ENCODE results near the gene TRPV6.

The TRPV6 gene

GRCh38 chr7:142871260-142872105, 14.1 kb downstream of the TRPV6 start:
- H3K36me3 Mint-ChIP-seq (ENCODE audit: low read depth): no peaks in the 10 kb centered on the region
- no peak overlapping the region for H3K4me3 Mint-ChIP-seq
- no peaks in the 10 kb centered on the region for H3K4me1 Mint-ChIP-seq (ENCODE audit: low read depth)
- H3K27ac Mint-ChIP-seq: no peak overlapping the region
- H3K9me3 Mint-ChIP-seq: no peaks in the 10 kb centered on the region
- no peaks in the 10 kb centered on the region for H3K27me3 Mint-ChIP-seq (ENCODE audit: low read depth)

GRCh38 chr7:142870566-142871259, 14.8 kb downstream of the TRPV6 start:
- H3K27me3 Mint-ChIP-seq (ENCODE audit: low read depth): no peaks in the 10 kb centered on the region
- H3K27ac Mint-ChIP-seq: no peak overlapping the region
- H3K9me3 Mint-ChIP-seq: no peaks in the 10 kb centered on the region
- no peaks in the 10 kb centered on the region for H3K36me3 Mint-ChIP-seq (ENCODE audit: low read depth)
- H3K4me3 Mint-ChIP-seq: no peak overlapping the region
- H3K4me1 Mint-ChIP-seq (ENCODE audit: low read depth): no peaks in the 10 kb centered on the region

- Mint-ChIP-seq H3K4me1 (ENCODE audit: low read depth) (no peaks in the 10 kb centered on the region), H3K9me3 (no peaks in the 10 kb centered on the region), H3K36me3 (ENCODE audit: low read depth) (no peaks in the 10 kb centered on the region), H3K4me3 (no peak overlapping the region), H3K27me3 (ENCODE audit: low read depth) (no peaks in the 10 kb centered on the region), H3K27ac (no peak overlapping the region)
These were observed 15.4 kb downstream of the TRPV6 start for GRCh38 chr7:142870147-142870559.

GRCh38 chr7:142869434-142869833, 16.1 kb downstream of the TRPV6 start:
- no peaks in the 10 kb centered on the region for H3K9me3 Mint-ChIP-seq
- no peaks in the 10 kb centered on the region for H3K27me3 Mint-ChIP-seq (ENCODE audit: low read depth)
- H3K4me3 Mint-ChIP-seq: no peak overlapping the region
- no peak overlapping the region for H3K27ac Mint-ChIP-seq
- H3K36me3 Mint-ChIP-seq (ENCODE audit: low read depth): no peaks in the 10 kb centered on the region
- H3K4me1 Mint-ChIP-seq (ENCODE audit: low read depth): no peaks in the 10 kb centered on the region

- Mint-ChIP-seq H3K27ac (no peak overlapping the region), H3K27me3 (ENCODE audit: low read depth) (no peaks in the 10 kb centered on the region), H3K4me3 (no peak overlapping the region), H3K9me3 (no peaks in the 10 kb centered on the region), H3K36me3 (ENCODE audit: low read depth) (no peaks in the 10 kb centered on the region), H3K4me1 (ENCODE audit: low read depth) (no peaks in the 10 kb centered on the region)
These were observed 16.5 kb downstream of the TRPV6 start for GRCh38 chr7:142868986-142869415.

- H3K36me3 Mint-ChIP-seq (ENCODE audit: low read depth): no peaks in the 10 kb centered on the region
- no peaks in the 10 kb centered on the region for H3K9me3 Mint-ChIP-seq
- H3K4me3 Mint-ChIP-seq: no peak overlapping the region
- no peak overlapping the region for H3K27ac Mint-ChIP-seq
- H3K27me3 Mint-ChIP-seq (ENCODE audit: low read depth): no peaks in the 10 kb centered on the region
- no peaks in the 10 kb centered on the region for H3K4me1 Mint-ChIP-seq (ENCODE audit: low read depth)
These were observed 17.2 kb downstream of the TRPV6 start for GRCh38 chr7:142868188-142868985.

- H3K27ac Mint-ChIP-seq: no peak overlapping the region
- no peak overlapping the region for H3K4me3 Mint-ChIP-seq
- H3K4me1 Mint-ChIP-seq (ENCODE audit: low read depth): no peaks in the 10 kb centered on the region
- no peaks in the 10 kb centered on the region for H3K36me3 Mint-ChIP-seq (ENCODE audit: low read depth)
- H3K9me3 Mint-ChIP-seq: no peaks in the 10 kb centered on the region
- no peaks in the 10 kb centered on the region for H3K27me3 Mint-ChIP-seq (ENCODE audit: low read depth)
These were observed 18.0 kb downstream of the TRPV6 start for GRCh38 chr7:142867398-142868187.

GRCh38 chr7:142867097-142867378, 18.5 kb downstream of the TRPV6 start:
- no peaks in the 10 kb centered on the region for H3K4me1 Mint-ChIP-seq (ENCODE audit: low read depth)
- H3K27ac Mint-ChIP-seq: no peak overlapping the region
- H3K27me3 Mint-ChIP-seq (ENCODE audit: low read depth): no peaks in the 10 kb centered on the region
- H3K4me3 Mint-ChIP-seq: no peak overlapping the region
- no peaks in the 10 kb centered on the region for H3K36me3 Mint-ChIP-seq (ENCODE audit: low read depth)
- H3K9me3 Mint-ChIP-seq: no peaks in the 10 kb centered on the region

- Mint-ChIP-seq H3K27me3 (ENCODE audit: low read depth) (peaks cover 2% of the 10 kb centered on the region), H3K36me3 (ENCODE audit: low read depth) (no peaks in the 10 kb centered on the region), H3K9me3 (no peaks in the 10 kb centered on the region), H3K4me3 (no peak overlapping the region), H3K4me1 (ENCODE audit: low read depth) (no peaks in the 10 kb centered on the region), H3K27ac (no peak overlapping the region)
These were observed 19.0 kb downstream of the TRPV6 start for GRCh38 chr7:142866361-142867096.

- Mint-ChIP-seq H3K27ac (no peak overlapping the region), H3K4me3 (no peak overlapping the region), H3K9me3 (no peaks in the 10 kb centered on the region), H3K4me1 (ENCODE audit: low read depth) (no peaks in the 10 kb centered on the region), H3K36me3 (ENCODE audit: low read depth) (no peaks in the 10 kb centered on the region), H3K27me3 (ENCODE audit: low read depth) (peaks cover 7% of the 10 kb centered on the region)
These were observed 19.8 kb downstream of the TRPV6 start for GRCh38 chr7:142865766-142866165.

- H3K27me3 Mint-ChIP-seq (ENCODE audit: low read depth): peaks cover 12% of the 10 kb centered on the region
- no peak overlapping the region for H3K4me3 Mint-ChIP-seq
- no peaks in the 10 kb centered on the region for H3K9me3 Mint-ChIP-seq
- H3K27ac Mint-ChIP-seq: no peak overlapping the region
- no peaks in the 10 kb centered on the region for H3K36me3 Mint-ChIP-seq (ENCODE audit: low read depth)
- no peaks in the 10 kb centered on the region for H3K4me1 Mint-ChIP-seq (ENCODE audit: low read depth)
These were observed 20.4 kb downstream of the TRPV6 start for GRCh38 chr7:142864980-142865747.

- Mint-ChIP-seq H3K9me3 (no peaks in the 10 kb centered on the region), H3K4me1 (ENCODE audit: low read depth) (no peaks in the 10 kb centered on the region), H3K27me3 (ENCODE audit: low read depth) (peaks cover 19% of the 10 kb centered on the region), H3K36me3 (ENCODE audit: low read depth) (no peaks in the 10 kb centered on the region), H3K4me3 (no peak overlapping the region), H3K27ac (no peak overlapping the region)
These were observed 21.5 kb downstream of the TRPV6 start for GRCh38 chr7:142863891-142864685.

All from T-helper 1 cell treated with Interleukin-12 subunit alpha and Interleukin-12 subunit beta and Interleukin-4 antibody, amounts not matched to agents 30 μg/mL and 1 μg/mL, for 36 hours (primary cell).